CD4-positive, alpha-beta T cell treated with Interleukin-2 at 100 ng/mL for 4 hours (primary cell): ENCODE results near the gene RFK.
"Not testable (repeated sequence)": the region's sequence is repeated elsewhere in the genome, so short reads cannot be mapped to it uniquely, and the experiment has no call there.

Source experiments
- DNase-seq: peaks from one replicate; pipeline ENCODE4 v3.0.0-alpha.2; 2020; ENCODE audit warnings: low spot score

The RFK gene

DNA sequence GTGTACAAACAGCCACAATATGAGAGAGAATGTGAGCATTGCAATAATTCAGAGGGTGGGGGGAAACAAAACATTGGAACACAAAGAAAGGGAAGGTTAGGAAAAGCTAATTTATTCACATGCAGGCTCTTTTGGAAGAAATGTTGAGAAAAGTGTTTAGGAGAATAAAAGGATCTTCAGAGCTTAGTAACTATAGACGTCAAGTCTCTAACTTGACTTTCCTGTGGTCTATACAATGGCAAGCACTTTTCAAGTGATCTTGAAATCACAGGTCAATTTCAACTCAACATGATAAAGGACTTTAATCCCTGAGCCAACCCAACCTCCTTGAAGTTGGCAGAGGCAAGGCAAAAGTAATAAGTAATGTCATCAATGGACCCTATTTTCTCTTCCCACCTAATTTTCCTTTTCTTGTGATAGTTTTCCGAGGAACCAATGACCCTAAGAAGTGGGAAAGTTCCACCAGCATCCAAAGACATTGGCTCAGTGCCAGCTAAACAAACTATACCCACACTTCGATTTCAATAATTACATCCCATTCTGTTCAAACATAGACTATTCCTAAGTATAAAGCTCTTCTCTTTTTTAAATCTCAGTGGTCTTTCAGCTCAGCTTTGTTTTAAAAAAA lies 23.7 kb downstream of the RFK start:
- no peak for DNase-seq

- DNase-seq: no peak
Observed at GRCh38 chr9:76369583-76369982, 24.6 kb downstream of the RFK start.

GRCh38 chr9:76366275-76366674 lies 28.0 kb downstream of the RFK start:
- DNase-seq: no peak

DNA sequence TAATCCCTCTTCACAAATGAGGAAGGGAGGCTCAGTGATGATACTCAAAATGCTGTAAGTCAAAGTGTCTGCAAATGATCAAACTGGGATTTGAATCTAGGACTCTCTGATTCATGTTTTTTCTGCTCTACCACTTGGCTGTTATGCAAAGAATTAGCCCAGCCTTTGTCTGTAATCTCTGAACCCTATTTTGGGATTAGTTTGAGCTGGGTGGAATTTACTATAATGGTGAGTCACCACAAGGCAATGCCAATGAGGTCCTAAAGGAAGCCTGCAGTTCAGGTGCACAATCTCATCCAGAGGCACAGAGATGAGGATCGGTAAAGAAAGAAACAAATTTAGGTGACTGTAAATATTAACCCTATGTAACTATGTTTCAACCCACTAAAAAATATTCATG lies 29.2 kb downstream of the RFK start:
- DNase-seq: no peak

- no peak for DNase-seq
Observed at GRCh38 chr9:76363032-76363395, 31.2 kb downstream of the RFK start.

GRCh38 chr9:76362332-76363031 lies 31.7 kb downstream of the RFK start:
- not testable (repeated sequence) for DNase-seq

DNA sequence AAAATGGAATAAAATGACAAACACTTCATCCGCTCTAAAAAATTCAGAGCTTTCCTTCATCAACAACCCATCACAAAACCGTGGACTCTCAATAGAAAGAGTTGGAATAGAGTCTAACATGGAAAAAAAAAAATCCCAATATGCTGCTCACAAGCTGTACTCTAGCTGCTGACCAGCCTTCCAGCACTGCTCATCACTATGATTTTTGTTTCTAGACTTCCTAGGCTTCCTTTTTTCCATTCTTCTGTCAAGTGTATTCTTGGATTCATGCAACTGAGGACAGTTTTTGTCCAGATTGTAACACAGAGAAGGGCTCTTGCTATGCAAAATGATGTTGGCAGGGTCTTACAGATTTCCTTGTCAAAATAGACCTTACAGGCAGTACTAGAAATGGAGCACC lies 34.5 kb downstream of the RFK start:
- DNase-seq: no peak

- no peak for DNase-seq
Observed at GRCh38 chr9:76359365-76359764, 34.9 kb downstream of the RFK start.

GRCh38 chr9:76358628-76359280 lies 35.5 kb downstream of the RFK start:
- no peak for DNase-seq

- DNase-seq: no peak
Observed at GRCh38 chr9:76357555-76357954, 36.7 kb downstream of the RFK start.

DNA sequence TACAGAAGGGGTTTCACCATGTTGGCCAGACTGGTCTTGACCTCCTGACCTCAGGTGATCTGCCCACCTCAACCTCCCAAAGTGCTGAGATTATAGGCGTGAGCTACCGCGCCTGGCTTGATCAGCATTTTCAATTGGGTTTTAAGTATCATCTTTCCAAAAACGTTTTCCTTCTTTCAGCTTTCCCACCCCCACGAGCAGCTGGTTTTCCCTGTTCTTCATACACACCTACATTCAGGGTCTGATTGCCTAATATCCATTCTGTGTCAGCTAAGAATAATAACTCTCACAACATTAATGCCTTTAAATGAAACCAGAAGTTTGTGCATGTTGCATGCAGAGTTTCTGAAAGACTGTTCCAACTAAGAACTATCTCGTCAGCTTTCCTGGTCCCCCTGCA lies 38.3 kb downstream of the RFK start:
- DNase-seq: no peak

DNA sequence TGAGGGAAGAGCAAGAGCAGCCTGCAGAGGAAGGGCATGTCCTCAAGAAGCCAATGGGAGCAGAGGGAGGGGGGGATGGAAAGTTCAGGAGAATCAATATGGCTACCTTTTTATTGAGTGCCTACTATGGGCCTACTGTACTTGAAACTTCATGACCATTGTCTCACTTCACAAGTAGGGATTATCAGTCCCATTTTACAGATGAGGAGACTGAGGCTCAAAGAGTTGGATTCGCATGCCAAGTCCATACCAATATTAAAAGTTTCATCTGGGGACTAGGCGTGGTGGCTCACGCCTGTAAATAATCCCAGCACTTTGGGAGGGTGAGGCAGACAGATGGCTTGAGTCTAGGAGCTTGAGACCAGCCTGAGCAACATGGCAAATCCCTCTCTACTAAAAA lies 40.0 kb downstream of the RFK start:
- no peak for DNase-seq

- no peak for DNase-seq
Observed at GRCh38 chr9:76353280-76353679, 40.9 kb downstream of the RFK start.

DNA sequence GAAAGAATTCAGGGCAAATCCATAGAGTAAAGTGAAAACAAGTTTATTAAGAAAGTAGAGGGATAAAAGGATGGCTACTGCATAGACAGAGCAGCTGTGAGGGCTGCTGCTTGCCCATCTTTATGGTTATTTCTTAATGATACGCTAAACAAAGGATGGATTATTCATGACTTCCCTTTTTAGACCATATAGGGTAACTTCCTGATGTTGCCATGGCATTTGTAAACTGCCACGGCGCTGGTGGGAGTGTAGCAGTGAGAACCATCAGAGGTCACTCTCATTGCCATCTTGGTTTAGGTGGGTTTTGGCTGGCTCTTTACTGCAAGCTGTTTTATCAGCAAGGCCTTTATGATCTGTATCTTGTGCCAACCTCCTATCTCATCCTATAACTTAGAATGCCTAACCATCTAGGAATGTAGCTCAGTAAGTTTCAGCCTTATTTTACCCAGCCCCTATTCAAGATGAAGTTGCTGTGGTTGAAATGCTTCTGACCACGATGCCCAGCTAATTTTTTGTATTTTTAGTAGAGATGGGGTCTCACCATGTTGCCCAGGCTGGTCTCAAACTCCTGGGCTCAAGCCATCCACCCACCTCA lies 42.1 kb downstream of the RFK start:
- no peak for DNase-seq

- no peak for DNase-seq
Observed at GRCh38 chr9:76351006-76351405, 43.2 kb downstream of the RFK start.

DNA sequence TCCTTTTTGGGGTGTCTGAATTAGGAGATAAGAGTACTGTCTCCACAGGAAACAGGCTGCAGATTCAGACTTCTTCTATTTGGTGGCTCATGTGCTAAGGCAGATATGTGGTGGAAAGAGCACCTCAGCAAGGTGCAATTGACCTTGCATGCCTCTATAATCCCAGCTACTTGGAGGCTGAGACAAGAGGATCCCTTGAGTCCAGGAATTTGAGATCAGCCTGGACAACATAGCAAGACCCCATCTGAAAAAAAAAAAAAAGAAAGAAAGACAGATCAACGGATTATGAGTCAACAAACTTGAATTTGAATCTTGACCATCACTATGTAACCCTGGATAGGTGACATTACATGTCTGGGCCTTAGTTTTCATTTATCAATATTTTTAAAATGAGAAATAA lies 44.4 kb downstream of the RFK start:
- no peak for DNase-seq

DNA sequence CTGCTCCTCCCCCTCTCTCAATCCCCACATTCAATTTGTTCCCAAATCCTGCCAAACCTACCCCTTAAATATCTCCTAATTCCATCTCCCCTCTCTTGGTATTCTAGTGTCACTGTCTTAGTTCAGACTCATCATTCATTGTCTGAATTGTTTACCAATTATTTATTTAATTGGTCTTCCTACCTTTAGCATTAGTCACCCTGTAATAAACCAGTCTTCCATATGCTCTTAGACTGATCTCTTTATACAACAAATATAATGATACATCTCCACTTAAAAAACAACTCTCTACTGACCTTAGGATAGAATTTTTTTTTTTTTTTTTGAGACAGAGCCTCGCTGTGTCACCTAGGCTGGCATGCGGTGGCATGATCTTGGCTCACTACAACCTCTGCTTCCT lies 51.4 kb downstream of the RFK start:
- DNase-seq: no peak

GRCh38 chr9:76342201-76342600 lies 52.0 kb downstream of the RFK start:
- no peak for DNase-seq

DNA sequence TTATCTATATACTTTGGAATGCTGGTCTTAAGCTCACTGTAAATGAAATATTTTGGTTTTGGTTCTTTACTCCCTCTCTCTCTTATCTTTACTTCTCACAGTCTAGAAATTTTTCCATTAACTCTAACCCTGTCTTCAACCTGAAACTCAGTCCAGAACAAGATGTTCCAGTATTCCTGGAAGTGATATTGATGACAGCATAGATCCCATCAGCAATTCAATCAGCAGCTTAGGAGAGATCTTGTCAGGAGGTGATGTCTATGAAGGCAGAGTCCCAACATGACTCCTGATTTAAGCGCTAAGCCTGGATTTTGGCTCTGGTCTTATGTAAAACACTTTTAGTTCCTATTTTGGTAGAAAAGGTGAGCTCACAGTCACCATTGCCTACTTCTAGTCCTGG lies 52.6 kb downstream of the RFK start:
- DNase-seq: no peak

- no peak for DNase-seq
Observed at GRCh38 chr9:76338418-76338817, 55.8 kb downstream of the RFK start.

GRCh38 chr9:76336027-76336426 lies 58.2 kb downstream of the RFK start:
- DNase-seq: no peak
